WERI-Rb-1 (cell line): ENCODE results near the gene C5orf46.
"Not testable (repeated sequence)": the region's sequence is repeated elsewhere in the genome, so short reads cannot be mapped to it uniquely, and the experiment has no call there.

ENCODE experiments used
- DNase-seq: peaks from one replicate; pipeline ENCODE4 v3.0.0-alpha.2; 2020
- H3K27ac ChIP-seq: fragments of 250-450 bp; sonication (Bioruptor Pico); 2 replicates; pipeline ENCODE4 v1.5.1; 2020; ENCODE audit warnings: mild to moderate bottlenecking, moderate library complexity
- H3K27me3 ChIP-seq: fragments of 250-450 bp; sonication (Bioruptor Pico); 2 replicates; pipeline ENCODE4 v1.5.1; 2021; ENCODE audit warnings: mild to moderate bottlenecking, low read depth, moderate library complexity; ENCODE audit not compliant: insufficient read depth, severe bottlenecking
- H3K36me3 ChIP-seq: fragments of 250-450 bp; sonication (Bioruptor Pico); 2 replicates; pipeline ENCODE4 v1.5.1; 2020; ENCODE audit warnings: mild to moderate bottlenecking, moderate library complexity
- H3K4me3 ChIP-seq: 2 replicates; pipeline ENCODE4 v1.5.1; 2011; ENCODE audit warnings: low read depth, mild to moderate bottlenecking, control low read depth, low read length
- H3K9me3 ChIP-seq: fragments of 250-450 bp; sonication (Bioruptor Pico); 2 replicates; pipeline ENCODE4 v1.5.1; 2021; ENCODE audit warnings: mild to moderate bottlenecking, moderate library complexity; ENCODE audit not compliant: severe bottlenecking
- CTCF ChIP-seq: IDR thresholded peaks from 2 replicates; pipeline ENCODE4 v1.5.1; 2011; ENCODE audit warnings: low read depth, mild to moderate bottlenecking, control low read depth, inconsistent platforms, low read length

Gene C5orf46

GRCh38 chr5:147906326-147907095 lies at the start of gene C5orf46:
Gene C5orf46 (minus strand): TSS chr5:147906538. CDS start chr5:147906501, 37 bp downstream.
- TF ChIP-seq CTCF = no peak
- no peaks in the 10 kb centered on the region for H3K27me3 ChIP-seq
- H3K27ac ChIP-seq = no peak within 1 kb of the TSS
- H3K36me3 ChIP-seq = no peaks in the 10 kb centered on the region
- H3K4me3 ChIP-seq = no peak within 1 kb of the TSS
- no peak for DNase-seq
- H3K9me3 ChIP-seq = no peaks in the 10 kb centered on the region

GRCh38 chr5:147954971-147955370 lies 48.6 kb upstream of the C5orf46 start:
- Histone ChIP-seq H3K4me3 (no peak overlapping the region), H3K27ac (no peak overlapping the region), H3K36me3 (no peaks in the 10 kb centered on the region), H3K9me3 (no peaks in the 10 kb centered on the region), H3K27me3 (no peaks in the 10 kb centered on the region)
- no peak for DNase-seq
- TF ChIP-seq CTCF = no peak

- H3K9me3 ChIP-seq = no peaks in the 10 kb centered on the region
- DNase-seq = no peak
- no peaks in the 10 kb centered on the region for H3K36me3 ChIP-seq
- H3K27ac ChIP-seq = no peak overlapping the region
- H3K4me3 ChIP-seq = no peak overlapping the region
- no peaks in the 10 kb centered on the region for H3K27me3 ChIP-seq
- TF ChIP-seq CTCF = peak; percentile 38
Observed at GRCh38 chr5:147949711-147950573, 43.6 kb upstream of the C5orf46 start.

GRCh38 chr5:147946658-147947274 lies 40.4 kb upstream of the C5orf46 start:
- not testable (repeated sequence) for H3K9me3 ChIP-seq, H3K27ac ChIP-seq, H3K4me3 ChIP-seq, H3K27me3 ChIP-seq, DNase-seq, H3K36me3 ChIP-seq

GRCh38 chr5:147939431-147940114 lies 33.2 kb upstream of the C5orf46 start:
- no peak for DNase-seq

More at GRCh38 chr5:147939431-147940114, 33.2 kb upstream of the C5orf46 start:
- Histone ChIP-seq H3K4me3 (no peak overlapping the region), H3K27me3 (no peaks in the 10 kb centered on the region), H3K27ac (no peak overlapping the region), H3K9me3 (no peaks in the 10 kb centered on the region), H3K36me3 (no peaks in the 10 kb centered on the region)
- no peak for TF ChIP-seq CTCF
